ENCODE data around the gene PAQR4.

PAQR4 gene

GRCh38 chr16:2967721-2968161 lies 1.4 kb upstream of the PAQR4 start:
- Histone ChIP-seq H3K4me1 (ENCODE audit: insufficient read depth, low read length) (peaks cover 3% of the 10 kb centered on the region; the same call in 1 of the 2 replicates), H3K9ac (ENCODE audit: low read depth, low read length) (no peak overlapping the region), H3K27ac (ENCODE audit: low read length) (no peak overlapping the region), H3K27me3 (ENCODE audit: insufficient read depth, low read length) (peaks cover 60% of the 10 kb centered on the region), H3K9me3 (ENCODE audit: insufficient read depth, low read depth, low read length) (no peaks in the 10 kb centered on the region), H3K36me3 (ENCODE audit: insufficient read depth, low read depth, low read length) (peaks cover 10% of the 10 kb centered on the region), H3K4me3 (ENCODE audit: low read length) (no peak overlapping the region)

GRCh38 chr16:2968368-2968737 lies 795 bp upstream of the PAQR4 start:
- no peak overlapping the region for H3K27ac ChIP-seq (ENCODE audit: low read length)
- peaks cover 16% of the 10 kb centered on the region for H3K36me3 ChIP-seq (ENCODE audit: insufficient read depth, low read depth, low read length)
- peaks cover 3% of the 10 kb centered on the region; the same call in 1 of the 2 replicates for H3K4me1 ChIP-seq (ENCODE audit: insufficient read depth, low read length)
- H3K27me3 ChIP-seq (ENCODE audit: insufficient read depth, low read length) = peaks cover 54% of the 10 kb centered on the region
- H3K4me3 ChIP-seq (ENCODE audit: low read length) = peak overlapping the region; percentile 79; the same call in 1 of the 2 replicates
- H3K9ac ChIP-seq (ENCODE audit: low read depth, low read length) = no peak overlapping the region
- H3K9me3 ChIP-seq (ENCODE audit: insufficient read depth, low read depth, low read length) = no peaks in the 10 kb centered on the region

- peak overlapping the region; percentile 76 for H3K9ac ChIP-seq (ENCODE audit: low read depth, low read length)
- peaks cover 3% of the 10 kb centered on the region; the same call in 1 of the 2 replicates for H3K4me1 ChIP-seq (ENCODE audit: insufficient read depth, low read length)
- peaks cover 39% of the 10 kb centered on the region for H3K27me3 ChIP-seq (ENCODE audit: insufficient read depth, low read length)
- peaks cover 31% of the 10 kb centered on the region for H3K36me3 ChIP-seq (ENCODE audit: insufficient read depth, low read depth, low read length)
- H3K4me3 ChIP-seq (ENCODE audit: low read length) = peak overlapping the region; percentile 79
- no peaks in the 10 kb centered on the region for H3K9me3 ChIP-seq (ENCODE audit: insufficient read depth, low read depth, low read length)
- H3K27ac ChIP-seq (ENCODE audit: low read length) = no peak overlapping the region
These were observed 685 bp downstream of the PAQR4 start for GRCh38 chr16:2969545-2970521.

- no peak overlapping the region for H3K27ac ChIP-seq (ENCODE audit: low read length)
- peak overlapping the region; percentile 79 for H3K4me3 ChIP-seq (ENCODE audit: low read length)
- H3K9ac ChIP-seq (ENCODE audit: low read depth, low read length) = peak overlapping the region; percentile 37; the same call in 1 of the 2 replicates
- H3K4me1 ChIP-seq (ENCODE audit: insufficient read depth, low read length) = peaks cover 3% of the 10 kb centered on the region; the same call in 1 of the 2 replicates
- H3K9me3 ChIP-seq (ENCODE audit: insufficient read depth, low read depth, low read length) = no peaks in the 10 kb centered on the region
- peaks cover 38% of the 10 kb centered on the region for H3K36me3 ChIP-seq (ENCODE audit: insufficient read depth, low read depth, low read length)
- peaks cover 33% of the 10 kb centered on the region for H3K27me3 ChIP-seq (ENCODE audit: insufficient read depth, low read length)
These were observed 1.4 kb downstream of the PAQR4 start for GRCh38 chr16:2970563-2970962.

- no peaks in the 10 kb centered on the region for H3K9me3 ChIP-seq (ENCODE audit: insufficient read depth, low read depth, low read length)
- peaks cover 25% of the 10 kb centered on the region for H3K27me3 ChIP-seq (ENCODE audit: insufficient read depth, low read length)
- peaks cover 46% of the 10 kb centered on the region for H3K36me3 ChIP-seq (ENCODE audit: insufficient read depth, low read depth, low read length)
- no peak overlapping the region for H3K27ac ChIP-seq (ENCODE audit: low read length)
- H3K9ac ChIP-seq (ENCODE audit: low read depth, low read length) = no peak overlapping the region
- peaks cover 3% of the 10 kb centered on the region; the same call in 1 of the 2 replicates for H3K4me1 ChIP-seq (ENCODE audit: insufficient read depth, low read length)
- H3K4me3 ChIP-seq (ENCODE audit: low read length) = no peak overlapping the region
These were observed 2.2 kb downstream of the PAQR4 start for GRCh38 chr16:2971134-2971984.

- peaks cover 17% of the 10 kb centered on the region for H3K27me3 ChIP-seq (ENCODE audit: insufficient read depth, low read length)
- H3K4me3 ChIP-seq (ENCODE audit: low read length) = no peak overlapping the region
- peaks cover 3% of the 10 kb centered on the region; the same call in 1 of the 2 replicates for H3K4me1 ChIP-seq (ENCODE audit: insufficient read depth, low read length)
- H3K9me3 ChIP-seq (ENCODE audit: insufficient read depth, low read depth, low read length) = no peaks in the 10 kb centered on the region
- no peak overlapping the region for H3K27ac ChIP-seq (ENCODE audit: low read length)
- peaks cover 54% of the 10 kb centered on the region for H3K36me3 ChIP-seq (ENCODE audit: insufficient read depth, low read depth, low read length)
- no peak overlapping the region for H3K9ac ChIP-seq (ENCODE audit: low read depth, low read length)
These were observed 3.0 kb downstream of the PAQR4 start for GRCh38 chr16:2971985-2972784.

- Histone ChIP-seq H3K27me3 (ENCODE audit: insufficient read depth, low read length) (peaks cover 8% of the 10 kb centered on the region), H3K4me1 (ENCODE audit: insufficient read depth, low read length) (peaks cover 3% of the 10 kb centered on the region; the same call in 1 of the 2 replicates), H3K9ac (ENCODE audit: low read depth, low read length) (no peak overlapping the region), H3K9me3 (ENCODE audit: insufficient read depth, low read depth, low read length) (no peaks in the 10 kb centered on the region), H3K4me3 (ENCODE audit: low read length) (no peak overlapping the region), H3K36me3 (ENCODE audit: insufficient read depth, low read depth, low read length) (peaks cover 63% of the 10 kb centered on the region), H3K27ac (ENCODE audit: low read length) (no peak overlapping the region)
These were observed 3.9 kb downstream of the PAQR4 start for GRCh38 chr16:2973093-2973492.

GRCh38 chr16:2973605-2974318 lies 4.6 kb downstream of the PAQR4 start:
- H3K9ac ChIP-seq (ENCODE audit: low read depth, low read length) = no peak overlapping the region
- no peaks in the 10 kb centered on the region for H3K9me3 ChIP-seq (ENCODE audit: insufficient read depth, low read depth, low read length)
- no peak overlapping the region for H3K4me3 ChIP-seq (ENCODE audit: low read length)
- H3K27me3 ChIP-seq (ENCODE audit: insufficient read depth, low read length) = peaks cover 1% of the 10 kb centered on the region
- no peak overlapping the region for H3K27ac ChIP-seq (ENCODE audit: low read length)
- H3K36me3 ChIP-seq (ENCODE audit: insufficient read depth, low read depth, low read length) = peaks cover 65% of the 10 kb centered on the region
- no peaks in the 10 kb centered on the region for H3K4me1 ChIP-seq (ENCODE audit: insufficient read depth, low read length)

GRCh38 chr16:2974319-2975056 lies 5.3 kb downstream of the PAQR4 start:
- Histone ChIP-seq H3K9ac (ENCODE audit: low read depth, low read length) (no peak overlapping the region), H3K4me3 (ENCODE audit: low read length) (no peak overlapping the region), H3K36me3 (ENCODE audit: insufficient read depth, low read depth, low read length) (peaks cover 65% of the 10 kb centered on the region), H3K27ac (ENCODE audit: low read length) (no peak overlapping the region), H3K4me1 (ENCODE audit: insufficient read depth, low read length) (no peaks in the 10 kb centered on the region), H3K9me3 (ENCODE audit: insufficient read depth, low read depth, low read length) (no peaks in the 10 kb centered on the region), H3K27me3 (ENCODE audit: insufficient read depth, low read length) (no peaks in the 10 kb centered on the region; the same call in 1 of the 2 replicates)

GRCh38 chr16:2975161-2975795 lies 6.1 kb downstream of the PAQR4 start:
- Histone ChIP-seq H3K36me3 (ENCODE audit: insufficient read depth, low read depth, low read length) (peaks cover 65% of the 10 kb centered on the region), H3K27ac (ENCODE audit: low read length) (no peak overlapping the region)

More at GRCh38 chr16:2975161-2975795, 6.1 kb downstream of the PAQR4 start:
- Histone ChIP-seq H3K4me1 (ENCODE audit: insufficient read depth, low read length) (no peaks in the 10 kb centered on the region), H3K9ac (ENCODE audit: low read depth, low read length) (no peak overlapping the region), H3K9me3 (ENCODE audit: insufficient read depth, low read depth, low read length) (no peaks in the 10 kb centered on the region), H3K4me3 (ENCODE audit: low read length) (no peak overlapping the region), H3K27me3 (ENCODE audit: insufficient read depth, low read length) (no peaks in the 10 kb centered on the region; the same call in 1 of the 2 replicates)

All from iPS-20b (cell line).